ENCODE results near the gene BCL2L12.
"Not testable (repeated sequence)": the region's sequence is repeated elsewhere in the genome, so short reads cannot be mapped to it uniquely, and the experiment has no call there.

The BCL2L12 gene

DNA sequence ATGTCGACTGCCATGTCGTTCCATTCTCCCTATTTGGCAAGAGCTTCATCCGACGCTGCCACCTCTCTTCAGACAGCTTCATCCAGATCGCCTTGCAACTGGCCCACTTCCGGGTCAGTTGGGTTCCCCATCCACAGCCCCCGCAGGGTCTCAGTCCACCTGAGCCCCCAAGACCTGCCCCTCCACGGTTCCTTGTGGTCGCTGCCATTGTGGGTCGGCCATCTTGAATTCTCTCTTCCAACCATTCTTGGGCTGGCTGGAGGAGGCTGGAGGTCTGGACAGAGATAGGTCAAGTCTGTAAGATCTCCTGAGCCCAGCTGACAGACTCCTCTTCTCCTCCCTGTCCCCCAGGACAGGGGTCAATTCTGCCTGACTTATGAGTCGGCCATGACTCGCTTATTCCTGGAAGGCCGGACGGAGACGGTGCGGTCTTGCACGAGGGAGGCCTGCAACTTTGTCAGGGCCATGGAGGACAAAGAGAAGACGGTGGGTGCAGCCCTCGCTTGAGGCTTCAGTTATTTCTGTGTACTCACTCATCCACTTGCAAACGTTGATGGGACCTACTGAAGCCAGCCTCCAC, 44.7 kb downstream of the BCL2L12 start:
- no peak for DNase-seq (ENCODE audit: low read depth)
- H3K36me3 ChIP-seq (ENCODE audit: control insufficient read depth, insufficient read depth, low read length, severe bottlenecking) = no peaks in the 10 kb centered on the region

DNA sequence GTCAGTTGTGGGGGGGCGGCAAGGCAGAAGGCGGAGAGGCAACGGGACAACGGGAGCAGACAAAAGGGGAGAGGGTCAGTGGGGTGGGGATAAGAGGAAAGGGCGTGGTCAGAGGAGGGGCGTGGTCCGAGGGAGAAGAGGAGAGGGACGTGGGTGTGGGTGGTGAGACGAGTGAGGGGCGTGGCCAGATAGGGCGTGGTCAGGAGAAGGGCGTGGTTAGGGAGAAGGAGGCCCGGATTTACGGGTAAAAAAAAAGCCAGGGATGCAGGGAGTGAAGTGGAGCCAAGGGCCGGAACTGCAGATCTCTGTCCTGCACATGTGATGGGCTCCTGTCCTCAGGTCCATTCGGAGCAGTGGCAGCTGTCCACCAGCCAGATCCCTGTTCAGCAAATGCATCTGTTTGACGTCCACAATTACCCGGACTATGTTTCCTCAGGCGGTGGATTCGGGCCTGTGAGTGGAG, 46.7 kb downstream of the BCL2L12 start:
- no peak overlapping the region for H3K4me3 ChIP-seq (ENCODE audit: low read length)
- H3K36me3 ChIP-seq (ENCODE audit: control insufficient read depth, insufficient read depth, low read length, severe bottlenecking) = no peaks in the 10 kb centered on the region
- DNase-seq (ENCODE audit: low read depth) = peak; percentile 49
- H3K9me3 ChIP-seq (ENCODE audit: control insufficient read depth, low read length) = no peaks in the 10 kb centered on the region
- H3K9ac ChIP-seq (ENCODE audit: low read length) = no peak overlapping the region
- no peaks in the 10 kb centered on the region for H3K27me3 ChIP-seq (replicated peaks; ENCODE audit: control insufficient read depth, insufficient read depth, low read length)
- H3K4me1 ChIP-seq (ENCODE audit: control insufficient read depth, insufficient read depth, low read length) = peaks cover 14% of the 10 kb centered on the region

More for the DNA sequence above, 44.7 kb downstream of the BCL2L12 start:
- Histone ChIP-seq H3K4me3 (ENCODE audit: low read length) (no peak overlapping the region), H3K4me1 (ENCODE audit: control insufficient read depth, insufficient read depth, low read length) (peaks cover 14% of the 10 kb centered on the region), H3K27me3 (replicated peaks; ENCODE audit: control insufficient read depth, insufficient read depth, low read length) (no peaks in the 10 kb centered on the region), H3K9me3 (ENCODE audit: control insufficient read depth, low read length) (no peaks in the 10 kb centered on the region), H3K9ac (ENCODE audit: low read length) (no peak overlapping the region)

DNA sequence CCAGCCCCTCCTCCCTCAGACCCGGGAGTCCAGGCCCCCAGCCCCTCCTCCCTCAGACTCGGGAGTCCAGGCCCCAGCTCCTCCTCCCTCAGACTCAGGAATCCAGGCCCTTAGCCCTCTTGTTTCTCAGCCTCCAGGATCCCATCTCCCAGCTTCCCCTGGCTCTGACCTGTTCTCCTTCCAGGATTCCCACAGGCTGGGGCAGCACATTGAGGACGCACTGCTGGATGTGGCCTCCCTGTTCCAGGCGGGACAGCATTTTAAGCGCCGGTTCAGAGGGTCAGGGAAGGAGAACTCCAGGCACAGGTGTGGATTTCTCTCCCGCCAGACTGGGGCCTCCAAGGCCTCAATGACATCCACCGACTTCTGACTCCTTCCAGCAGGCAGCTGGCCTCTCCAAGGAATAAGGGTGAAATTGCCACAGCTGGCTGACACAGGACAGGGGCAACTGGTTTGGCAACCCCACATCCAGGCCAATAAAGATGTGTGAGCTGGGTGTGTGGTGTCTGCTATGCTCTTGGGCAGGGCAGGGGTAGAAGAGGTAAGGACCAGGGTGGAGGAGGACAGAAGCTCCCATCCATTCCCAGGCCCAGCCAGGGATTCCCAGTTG, 47.6 kb downstream of the BCL2L12 start:
- no peak overlapping the region for H3K4me3 ChIP-seq (ENCODE audit: low read length)
- peaks cover 17% of the 10 kb centered on the region for H3K4me1 ChIP-seq (ENCODE audit: control insufficient read depth, insufficient read depth, low read length)
- H3K27me3 ChIP-seq (replicated peaks; ENCODE audit: control insufficient read depth, insufficient read depth, low read length) = no peaks in the 10 kb centered on the region
- DNase-seq (ENCODE audit: low read depth) = no peak
- H3K9ac ChIP-seq (ENCODE audit: low read length) = no peak overlapping the region
- H3K9me3 ChIP-seq (ENCODE audit: control insufficient read depth, low read length) = no peaks in the 10 kb centered on the region
- H3K36me3 ChIP-seq (ENCODE audit: control insufficient read depth, insufficient read depth, low read length, severe bottlenecking) = no peaks in the 10 kb centered on the region

DNA sequence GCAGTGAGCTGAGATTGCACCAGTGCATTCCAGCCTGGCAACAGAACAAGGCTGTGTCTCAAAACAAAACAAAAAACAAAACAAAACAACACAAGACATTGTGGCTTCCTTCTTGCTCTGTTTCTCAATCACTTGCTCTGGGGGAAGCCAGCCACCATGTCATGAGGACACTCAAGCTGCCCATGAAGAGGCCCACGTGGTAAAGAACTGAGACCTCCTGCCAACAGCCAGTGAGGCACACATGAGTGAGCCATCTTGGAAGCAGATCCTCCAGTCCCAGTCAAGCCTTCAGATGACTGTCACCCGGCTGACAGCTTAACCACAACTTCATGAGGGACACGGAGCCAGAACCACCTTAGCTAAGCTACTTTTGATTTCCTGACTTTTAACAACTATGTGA, 50.4 kb downstream of the BCL2L12 start:
- H3K9ac ChIP-seq (ENCODE audit: low read length) = no peak overlapping the region
- H3K36me3 ChIP-seq (ENCODE audit: control insufficient read depth, insufficient read depth, low read length, severe bottlenecking) = no peaks in the 10 kb centered on the region
- H3K4me1 ChIP-seq (ENCODE audit: control insufficient read depth, insufficient read depth, low read length) = peaks cover 21% of the 10 kb centered on the region
- H3K4me3 ChIP-seq (ENCODE audit: low read length) = no peak overlapping the region
- no peaks in the 10 kb centered on the region for H3K9me3 ChIP-seq (ENCODE audit: control insufficient read depth, low read length)
- no peaks in the 10 kb centered on the region for H3K27me3 ChIP-seq (replicated peaks; ENCODE audit: control insufficient read depth, insufficient read depth, low read length)
- DNase-seq (ENCODE audit: low read depth) = no peak

DNA sequence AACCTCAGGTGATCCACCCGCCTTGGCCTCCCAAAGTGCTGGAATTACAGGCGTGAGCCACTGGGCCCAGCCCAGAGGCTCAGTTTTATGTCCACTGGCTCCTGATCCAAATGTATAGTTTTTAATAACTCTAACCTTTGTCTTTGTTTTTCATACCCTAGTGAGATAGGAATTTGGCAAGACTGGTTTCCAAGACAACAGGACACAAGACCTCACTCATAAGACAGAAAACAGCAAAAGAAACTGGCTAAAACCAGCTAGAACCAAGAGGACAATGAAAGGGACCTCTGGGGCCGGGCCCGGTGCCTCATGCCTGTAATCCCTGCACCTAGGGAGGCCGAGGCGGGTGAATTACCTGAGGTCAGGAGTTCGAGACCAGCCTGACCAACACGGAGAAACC, 52.8 kb downstream of the BCL2L12 start:
- peak; percentile 24 for DNase-seq (ENCODE audit: low read depth)
- no peaks in the 10 kb centered on the region for H3K9me3 ChIP-seq (ENCODE audit: control insufficient read depth, low read length)
- H3K27me3 ChIP-seq (replicated peaks; ENCODE audit: control insufficient read depth, insufficient read depth, low read length) = no peaks in the 10 kb centered on the region
- H3K36me3 ChIP-seq (ENCODE audit: control insufficient read depth, insufficient read depth, low read length, severe bottlenecking) = no peaks in the 10 kb centered on the region
- H3K9ac ChIP-seq (ENCODE audit: low read length) = peak overlapping the region; percentile 96
- H3K4me1 ChIP-seq (ENCODE audit: control insufficient read depth, insufficient read depth, low read length) = peaks cover 11% of the 10 kb centered on the region
- peak overlapping the region; percentile 96 for H3K4me3 ChIP-seq (ENCODE audit: low read length)

DNA sequence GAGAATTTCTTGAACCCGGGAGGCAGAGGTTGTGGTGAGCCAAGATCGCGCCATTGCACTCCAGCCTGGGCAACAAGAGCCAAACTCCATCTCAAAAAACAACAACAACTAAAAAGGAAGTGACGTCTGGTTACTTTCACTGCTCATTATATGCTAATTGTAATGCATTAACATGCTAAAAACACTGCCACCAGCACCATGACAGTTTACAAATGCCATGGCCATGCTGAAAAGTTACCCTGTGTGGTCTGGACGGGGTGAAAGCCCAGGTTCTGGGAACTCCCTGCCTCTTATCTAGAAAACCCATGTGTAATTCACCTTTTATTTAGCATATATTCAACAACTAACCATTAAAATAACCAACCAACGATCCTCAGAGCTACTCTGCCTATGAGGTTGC, 53.3 kb downstream of the BCL2L12 start:
- no peak overlapping the region for H3K9ac ChIP-seq (ENCODE audit: low read length)
- peak overlapping the region; percentile 96 for H3K4me3 ChIP-seq (ENCODE audit: low read length)
- H3K4me1 ChIP-seq (ENCODE audit: control insufficient read depth, insufficient read depth, low read length) = peaks cover 11% of the 10 kb centered on the region
- no peak for DNase-seq (ENCODE audit: low read depth)
- H3K36me3 ChIP-seq (ENCODE audit: control insufficient read depth, insufficient read depth, low read length, severe bottlenecking) = no peaks in the 10 kb centered on the region
- no peaks in the 10 kb centered on the region for H3K9me3 ChIP-seq (ENCODE audit: control insufficient read depth, low read length)
- no peaks in the 10 kb centered on the region for H3K27me3 ChIP-seq (replicated peaks; ENCODE audit: control insufficient read depth, insufficient read depth, low read length)

DNA sequence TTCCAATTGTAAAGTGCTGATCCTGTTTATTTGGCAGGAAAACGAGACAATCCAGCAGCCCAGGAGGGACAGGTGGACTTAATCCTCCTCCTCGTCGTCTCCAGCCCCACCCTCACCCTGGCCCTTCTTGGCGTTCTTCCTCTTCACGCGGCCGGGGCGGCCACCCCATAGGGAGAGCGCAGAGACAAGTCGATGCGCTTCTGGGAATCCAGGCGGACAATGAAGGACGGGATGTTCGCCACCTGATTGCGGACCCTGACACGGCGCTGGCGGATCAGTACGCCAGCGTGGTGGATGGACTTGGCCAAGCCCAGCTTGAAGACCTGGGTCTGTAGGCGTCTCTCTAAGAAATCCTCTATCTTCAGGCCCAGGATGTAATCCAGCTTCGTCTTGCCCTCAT, 53.7 kb downstream of the BCL2L12 start:
- not testable (repeated sequence) for H3K9ac ChIP-seq (ENCODE audit: low read length); H3K36me3 ChIP-seq (ENCODE audit: control insufficient read depth, insufficient read depth, low read length, severe bottlenecking); H3K9me3 ChIP-seq (ENCODE audit: control insufficient read depth, low read length); DNase-seq (ENCODE audit: low read depth); H3K4me3 ChIP-seq (ENCODE audit: low read length); H3K27me3 ChIP-seq (replicated peaks; ENCODE audit: control insufficient read depth, insufficient read depth, low read length)
- H3K4me1 ChIP-seq (ENCODE audit: control insufficient read depth, insufficient read depth, low read length) = peaks cover 14% of the 10 kb centered on the region

Measured in adipocyte (in vitro differentiated cells).